HG03060 (cell line): ENCODE measurements around the gene CLEC18C.
"Not testable (repeated sequence)": the region's sequence is repeated elsewhere in the genome, so short reads cannot be mapped to it uniquely, and the experiment has no call there.

ENCODE experiments used
- ATAC-seq: cut with Tn5 transposase; IDR thresholded peaks from one replicate; pipeline ENCODE4 v1.9.1; 2021; ENCODE audit warnings: low read depth, moderate number of reproducible peaks; ENCODE audit not compliant: unreplicated experiment

CLEC18C gene

GRCh38 chr16:70204010-70204409, 30.4 kb downstream of the CLEC18C start:
- ATAC-seq: not testable (repeated sequence)

GRCh38 chr16:70204668-70205405, 31.2 kb downstream of the CLEC18C start:
- not testable (repeated sequence) for ATAC-seq

GRCh38 chr16:70206382-70206781, 32.8 kb downstream of the CLEC18C start:
- not testable (repeated sequence) for ATAC-seq

- not testable (repeated sequence) for ATAC-seq
These were observed 45.0 kb downstream of the CLEC18C start for GRCh38 chr16:70218586-70218985.

GRCh38 chr16:70222574-70222973, 49.0 kb downstream of the CLEC18C start:
- ATAC-seq: not testable (repeated sequence)

- not testable (repeated sequence) for ATAC-seq
These were observed 49.6 kb downstream of the CLEC18C start for GRCh38 chr16:70223216-70223615.

- not testable (repeated sequence) for ATAC-seq
These were observed 50.5 kb downstream of the CLEC18C start for GRCh38 chr16:70223971-70224513.

GRCh38 chr16:70224645-70225044, 51.1 kb downstream of the CLEC18C start:
- ATAC-seq: not testable (repeated sequence)

- not testable (repeated sequence) for ATAC-seq
These were observed 51.8 kb downstream of the CLEC18C start for GRCh38 chr16:70225430-70225829.

- not testable (repeated sequence) for ATAC-seq
These were observed 52.4 kb downstream of the CLEC18C start for GRCh38 chr16:70226024-70226423.

GRCh38 chr16:70231831-70232230, 58.2 kb downstream of the CLEC18C start:
- ATAC-seq: not testable (repeated sequence)
